MCF 10A (cell line): ENCODE data around the gene SAMD4A. TPM values are rescaled to one million over a fixed set of nuclear protein-coding genes. Genes with fewer than 3 reads are reported as not detected.

Experiments
- BruUV-seq: library from RNA; stranded (reverse); fragments of 400-500 nt; replicated peaks from 2 replicates; lab custom pipeline; 2021; lab: Mats Ljungman, UMichigan
- CTCF ChIA-PET: fragments of 300-600 bp; sonication (Branson Sonifier 250); formaldehyde crosslinking; extraction: SDS; loops from one replicate; lab custom pipeline; 2021; ENCODE audit warnings: antibody characterized with exemption, inconsistent platforms; lab: Yijun Ruan, JAX
- POLR2A ChIA-PET: fragments of 300-600, 350-650 bp; sonication (Branson Sonifier 250); formaldehyde crosslinking; extraction: SDS; loops from one replicate; lab custom pipeline; 2020; ENCODE audit warnings: antibody characterized with exemption, inconsistent platforms; lab: Yijun Ruan, JAX
- DNase-seq: peaks from one replicate; pipeline ENCODE4 v3.0.0-alpha.2; 2018; ENCODE audit not compliant: unreplicated experiment
- H3K27ac Mint-ChIP-seq: one replicate; pipeline ENCODE4 v1.8.0; 2022; ENCODE audit warnings: mild to moderate bottlenecking, low read depth, mixed read lengths; ENCODE audit not compliant: unreplicated experiment
- H3K27me3 Mint-ChIP-seq: one replicate; pipeline ENCODE4 v1.8.0; 2022; ENCODE audit warnings: mixed read lengths; ENCODE audit not compliant: insufficient read depth, unreplicated experiment
- H3K36me3 Mint-ChIP-seq: one replicate; pipeline ENCODE4 v1.8.0; 2022; ENCODE audit warnings: mild to moderate bottlenecking, moderate library complexity, mixed read lengths; ENCODE audit not compliant: insufficient read depth, unreplicated experiment
- H3K4me1 Mint-ChIP-seq: one replicate; pipeline ENCODE4 v1.8.0; 2022; ENCODE audit warnings: mixed read lengths; ENCODE audit not compliant: insufficient read depth, unreplicated experiment
- H3K4me3 Mint-ChIP-seq: one replicate; pipeline ENCODE4 v1.8.0; 2022; ENCODE audit warnings: mild to moderate bottlenecking, moderate library complexity, mixed read lengths; ENCODE audit not compliant: unreplicated experiment
- H3K9me3 Mint-ChIP-seq: one replicate; pipeline ENCODE4 v1.8.0; 2022; ENCODE audit warnings: mixed read lengths; ENCODE audit not compliant: unreplicated experiment
- CTCF ChIP-seq: fragments of 200-600 bp; IDR thresholded peaks from one replicate; pipeline ENCODE4 v1.8.0; 2022; ENCODE audit warnings: antibody characterized with exemption, mild to moderate bottlenecking; ENCODE audit not compliant: unreplicated experiment
- intact Hi-C: fragments of 100-400 bp; cut with micrococcal nuclease; formaldehyde crosslinking; loops from 2 replicates; pipeline ENCODE4 v1.14.1; 2022
- total RNA-seq: library from RNA; stranded (reverse); gene quantifications from 2 replicates; pipeline ENCODE4 v1.2.3, GENCODE V29; 2022

SAMD4A gene
- total RNA-seq, 1 experiment from 2014 or later = 63.5 TPM

GRCh38 chr14:54743382-54743781 is 176.5 kb downstream of the SAMD4A start:
- Mint-ChIP-seq H3K27ac (no peak overlapping the region), H3K27me3 (no peaks in the 10 kb centered on the region), H3K36me3 (peaks cover 6% of the 10 kb centered on the region), H3K4me3 (no peak overlapping the region), H3K9me3 (no peaks in the 10 kb centered on the region), H3K4me1 (no peaks in the 10 kb centered on the region)
- TF ChIP-seq CTCF = no peak
- DNase-seq = no peak
- intact Hi-C loops = no loop called here
- ChIA-PET CTCF (no interaction called here), POLR2A (interaction anchor here (0.7 kb wide), 1 partner anchor 66 kb away, joined by 3 read pairs; no protein-coding TSS in a partner anchor)
- no TSS peak for BruUV-seq

GRCh38 chr14:54746019-54746418 is 179.1 kb downstream of the SAMD4A start:
- Mint-ChIP-seq H3K4me3 (no peak overlapping the region), H3K27me3 (no peaks in the 10 kb centered on the region), H3K36me3 (peaks cover 23% of the 10 kb centered on the region), H3K4me1 (no peaks in the 10 kb centered on the region), H3K27ac (no peak overlapping the region), H3K9me3 (no peaks in the 10 kb centered on the region)
- ChIA-PET CTCF (interaction anchor here (0.7 to 3.1 kb wide), 2 partner anchors 27 kb away, joined by 3 to 9 read pairs; no protein-coding TSS in a partner anchor), POLR2A (no interaction called here)
- DNase-seq = no peak
- intact Hi-C loops = no loop called here
- no TSS peak for BruUV-seq
- no peak for TF ChIP-seq CTCF

GRCh38 chr14:54747616-54748015 is 180.7 kb downstream of the SAMD4A start:
- no TSS peak for BruUV-seq
- POLR2A ChIA-PET = no interaction called here
- Mint-ChIP-seq H3K27me3 (no peaks in the 10 kb centered on the region), H3K27ac (no peak overlapping the region), H3K36me3 (peaks cover 28% of the 10 kb centered on the region), H3K9me3 (no peaks in the 10 kb centered on the region), H3K4me1 (no peaks in the 10 kb centered on the region), H3K4me3 (no peak overlapping the region)
- TF ChIP-seq CTCF = no peak
- intact Hi-C loops = no loop called here
- DNase-seq = no peak
- CTCF ChIA-PET = interaction anchor here (0.5 to 3.1 kb wide), 4 partner anchors 15 to 65 kb away, joined by 3 to 9 read pairs (median 3); no protein-coding TSS in a partner anchor

- intact Hi-C loops = no loop called here
- Mint-ChIP-seq H3K9me3 (no peaks in the 10 kb centered on the region), H3K4me3 (no peak overlapping the region), H3K4me1 (no peaks in the 10 kb centered on the region), H3K27ac (peak overlapping the region; percentile 16), H3K27me3 (no peaks in the 10 kb centered on the region), H3K36me3 (peaks cover 26% of the 10 kb centered on the region)
- no TSS peak for BruUV-seq
- DNase-seq = no peak
- CTCF ChIA-PET = no interaction called here
- POLR2A ChIA-PET = no interaction called here
- TF ChIP-seq CTCF = no peak
These were observed 182.3 kb downstream of the SAMD4A start for GRCh38 chr14:54749180-54749579.
